ENCODE results near the gene KCNC3. TPM values are rescaled to one million over a fixed set of nuclear protein-coding genes. Genes with fewer than 3 reads are reported as not detected.

The KCNC3 gene
- total RNA-seq, 1 donor from 2014 or later, result not detected

DNA sequence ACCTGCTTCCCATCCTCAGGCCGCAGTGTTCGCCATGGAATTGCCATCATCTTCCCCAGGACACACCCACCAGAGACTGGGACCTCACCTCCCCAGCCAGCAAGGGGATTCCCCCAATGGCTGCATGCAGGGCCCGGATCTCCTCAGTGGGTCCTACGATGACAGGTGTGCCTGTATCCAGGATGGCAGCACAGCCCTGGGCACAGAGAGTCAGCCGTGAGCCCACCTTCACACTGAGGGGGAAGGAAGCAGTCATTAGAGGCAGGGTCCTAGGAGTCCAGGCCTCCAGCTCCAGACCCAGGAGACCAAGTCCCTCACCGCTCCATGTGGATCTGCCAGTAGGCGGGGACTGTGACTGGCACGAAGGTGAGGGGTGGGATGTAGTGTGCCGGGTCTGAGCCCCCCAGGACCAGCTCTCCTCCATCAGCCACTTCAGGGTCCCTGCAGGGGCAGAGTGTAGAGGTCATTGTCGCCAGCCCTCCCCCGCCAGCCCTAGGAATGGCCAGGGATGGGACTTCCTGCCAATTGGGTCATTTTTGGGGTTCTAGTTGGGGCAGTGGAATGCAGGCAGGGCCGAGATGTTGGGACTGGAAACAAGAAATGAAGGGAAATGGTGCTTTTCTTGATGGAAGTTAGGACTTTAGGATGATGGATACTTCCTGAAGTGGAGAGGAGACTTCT lies 5.7 kb upstream of the KCNC3 start:
- H3K27me3 Mint-ChIP-seq (ENCODE audit: low read depth, unreplicated experiment), result no peaks in the 10 kb centered on the region
- FAIRE-seq (no peak), DNase-seq (ENCODE audit: low read depth) (no peak)
- Histone ChIP-seq H3K9ac (ENCODE audit: low read length) (no peak overlapping the region), H3K27me3 (ENCODE audit: insufficient read depth, low read length) (peaks cover 13% of the 10 kb centered on the region), H2AFZ (ENCODE audit: low read depth, low read length) (no peak overlapping the region), H4K20me1 (ENCODE audit: insufficient read depth, low read length) (no peaks in the 10 kb centered on the region), H3K79me2 (ENCODE audit: insufficient read depth, low read length) (no peaks in the 10 kb centered on the region), H3K36me3 (ENCODE audit: insufficient read depth, low read length) (no peaks in the 10 kb centered on the region), H3K9me3 (ENCODE audit: insufficient read depth, low read depth, low read length) (peaks cover 7% of the 10 kb centered on the region), H3K27ac (ENCODE audit: low read depth, low read length) (no peak overlapping the region), H3K4me3 (ENCODE audit: insufficient read depth, low read depth, low read length) (no peak overlapping the region), H3K4me2 (ENCODE audit: low read length) (no peak overlapping the region), H3K4me1 (ENCODE audit: insufficient read depth, low read length) (peaks cover 5% of the 10 kb centered on the region)
- TF ChIP-seq CTCF (IDR thresholded peaks at IDR 0.05; ENCODE audit: insufficient read depth, low read depth, low read length) (no peak), EZH2 (IDR thresholded peaks at IDR 0.05; ENCODE audit: insufficient read depth, low read length) (no peak)
- no peaks in the 10 kb centered on the region for H3K4me1 Mint-ChIP-seq (ENCODE audit: low read depth, unreplicated experiment)
- peaks cover 14% of the 10 kb centered on the region for H3K9me3 Mint-ChIP-seq (ENCODE audit: unreplicated experiment)
- H3K27ac Mint-ChIP-seq (ENCODE audit: unreplicated experiment), result no peak overlapping the region
- H3K36me3 Mint-ChIP-seq (ENCODE audit: low read depth, unreplicated experiment), result peaks cover 2% of the 10 kb centered on the region
- H3K4me3 Mint-ChIP-seq (ENCODE audit: unreplicated experiment), result no peak overlapping the region

DNA sequence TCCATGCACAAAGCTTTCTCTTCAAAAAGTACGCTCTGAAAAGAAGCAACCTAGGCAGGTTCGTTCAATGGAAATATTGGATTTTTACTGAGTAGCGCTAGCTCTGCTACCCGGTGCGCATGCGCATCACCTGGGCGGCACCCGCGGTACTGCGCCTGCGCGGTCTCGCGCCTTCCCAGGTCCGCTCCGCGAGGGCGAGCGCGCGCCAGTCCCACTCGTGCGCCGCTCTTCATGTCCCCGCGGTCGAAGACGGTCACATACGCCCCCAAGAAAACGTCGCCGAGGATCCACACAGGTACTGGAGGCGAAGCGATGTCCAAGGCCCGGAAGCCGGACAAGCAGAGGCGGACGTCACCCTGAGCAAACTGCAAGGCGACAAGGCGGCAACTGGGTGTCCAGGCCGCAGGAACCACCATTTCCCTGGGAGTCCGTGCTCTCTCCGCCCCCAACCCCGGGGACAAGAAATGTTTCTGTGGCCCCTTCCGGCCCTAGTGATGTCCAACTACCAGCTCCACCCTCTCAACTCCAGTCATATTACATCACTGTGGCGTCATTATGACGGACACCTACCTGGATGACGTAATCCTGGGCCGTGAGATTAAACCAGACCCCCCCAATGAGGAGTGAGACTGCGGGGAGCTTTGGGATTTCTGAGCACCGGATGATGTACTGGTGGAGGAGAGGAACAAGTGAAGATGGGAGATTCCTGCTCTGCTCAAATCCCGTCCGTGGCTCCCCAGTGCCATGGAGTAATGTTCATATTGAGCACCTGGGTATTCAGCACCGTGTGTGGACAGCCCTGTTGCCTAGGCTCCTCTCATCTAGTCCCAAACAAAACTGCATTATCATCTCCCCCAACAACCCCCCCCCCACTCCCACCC lies 4.8 kb upstream of the KCNC3 start:
- no peaks in the 10 kb centered on the region for H3K27me3 Mint-ChIP-seq (ENCODE audit: low read depth, unreplicated experiment)
- FAIRE-seq (no peak), DNase-seq (ENCODE audit: low read depth) (peak; percentile 6)
- H3K9ac ChIP-seq (ENCODE audit: low read length), result peak overlapping the region; percentile 47
- H3K4me1 ChIP-seq (ENCODE audit: insufficient read depth, low read length), result peaks cover 8% of the 10 kb centered on the region
- H3K9me3 Mint-ChIP-seq (ENCODE audit: unreplicated experiment), result peaks cover 21% of the 10 kb centered on the region
- no peaks in the 10 kb centered on the region for H3K79me2 ChIP-seq (ENCODE audit: insufficient read depth, low read length)
- peaks cover 3% of the 10 kb centered on the region for H3K9me3 ChIP-seq (ENCODE audit: insufficient read depth, low read depth, low read length)
- H3K4me2 ChIP-seq (ENCODE audit: low read length), result peak overlapping the region; percentile 81
- peaks cover 2% of the 10 kb centered on the region for H3K36me3 Mint-ChIP-seq (ENCODE audit: low read depth, unreplicated experiment)
- H3K4me3 ChIP-seq (ENCODE audit: insufficient read depth, low read depth, low read length), result peak overlapping the region; percentile 59
- H4K20me1 ChIP-seq (ENCODE audit: insufficient read depth, low read length), result no peaks in the 10 kb centered on the region
- TF ChIP-seq EZH2 (IDR thresholded peaks at IDR 0.05; ENCODE audit: insufficient read depth, low read length) (no peak), CTCF (IDR thresholded peaks at IDR 0.05; ENCODE audit: insufficient read depth, low read depth, low read length) (no peak)
- H3K36me3 ChIP-seq (ENCODE audit: insufficient read depth, low read length), result no peaks in the 10 kb centered on the region
- peak overlapping the region; percentile 97 for H2AFZ ChIP-seq (ENCODE audit: low read depth, low read length)
- H3K27ac Mint-ChIP-seq (ENCODE audit: unreplicated experiment), result no peak overlapping the region
- no peak overlapping the region for H3K27ac ChIP-seq (ENCODE audit: low read depth, low read length)
- H3K27me3 ChIP-seq (ENCODE audit: insufficient read depth, low read length), result peaks cover 15% of the 10 kb centered on the region
- no peak overlapping the region for H3K4me3 Mint-ChIP-seq (ENCODE audit: unreplicated experiment)
- no peaks in the 10 kb centered on the region for H3K4me1 Mint-ChIP-seq (ENCODE audit: low read depth, unreplicated experiment)
